Nephron (organoid): Measurements from ENCODE around the gene ZNF423.
A peak's percentile ranks its signal among the peaks of the same experiment; 100 is the strongest.

ENCODE experiments used
- H3K27ac Mint-ChIP-seq, 3 experiments: 2 replicates each; pipeline ENCODE4 v1.8.0; 2020; ENCODE audit warnings: mixed read lengths in 3 of 3, mild to moderate bottlenecking in 2 of 3, moderate library complexity in 1 of 3
- H3K27me3 Mint-ChIP-seq: 2 replicates; pipeline ENCODE4 v1.8.0; 2021; ENCODE audit warnings: low read depth, mild to moderate bottlenecking, moderate library complexity, mixed read lengths
- H3K36me3 Mint-ChIP-seq: 2 replicates; pipeline ENCODE4 v1.8.0; 2020; ENCODE audit warnings: low read depth, mixed read lengths
- H3K4me1 Mint-ChIP-seq: 2 replicates; pipeline ENCODE4 v1.8.0; 2020; ENCODE audit warnings: mixed read lengths
- H3K4me3 Mint-ChIP-seq, 3 experiments: 2 replicates each; pipeline ENCODE4 v1.8.0; 2020; ENCODE audit warnings: mild to moderate bottlenecking in 3 of 3, mixed read lengths in 3 of 3, moderate library complexity in 2 of 3
- H3K9me3 Mint-ChIP-seq: 2 replicates; pipeline ENCODE4 v1.8.0; 2020; ENCODE audit warnings: mixed read lengths
- TF ChIP-seq, protein P1 (sequence below), 3 experiments: fragments of 200-600 bp; sonication (generic); IDR thresholded peaks; one replicate each; pipeline ENCODE4 v1.5.0; 2021; ENCODE audit warnings: antibody characterized with exemption in 3 of 3; ENCODE audit not compliant: unreplicated experiment in 3 of 3

Gene ZNF423

DNA sequence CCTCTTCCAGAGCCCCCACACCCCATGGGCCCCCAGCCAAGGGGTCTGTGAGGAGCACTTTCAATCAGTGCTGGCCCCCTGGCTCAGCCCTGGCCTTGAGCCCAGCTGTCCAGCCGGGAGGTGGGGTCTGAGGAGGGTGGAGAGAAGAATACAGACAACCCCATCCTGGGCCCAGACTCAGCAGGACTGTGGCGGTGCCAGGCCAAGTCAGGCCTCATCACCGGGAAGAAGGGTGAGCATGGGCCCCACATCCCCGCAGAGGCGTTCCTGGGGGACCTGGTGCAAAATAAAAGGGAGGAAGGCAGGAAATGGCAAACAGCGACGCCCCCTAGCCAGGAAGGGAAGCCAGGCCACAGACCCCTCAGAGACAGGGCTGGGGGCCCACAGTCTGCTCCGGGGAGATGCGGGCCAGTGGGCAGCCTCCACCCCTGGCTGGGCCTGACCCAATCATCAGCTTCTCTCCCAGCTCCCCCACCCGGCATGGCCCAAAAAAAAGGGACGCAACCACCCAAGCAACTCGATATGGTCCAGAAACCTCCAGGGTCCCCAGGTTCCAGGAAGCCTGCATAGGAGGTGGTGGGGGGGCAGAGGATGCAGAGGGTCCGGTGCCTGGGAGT lies 20.6 kb downstream of the ZNF423 start:
- H3K9me3 Mint-ChIP-seq = no peaks in the 10 kb centered on the region
- H3K27ac Mint-ChIP-seq = peak overlapping the region; percentile 91 to 100 (median 95)
- no peaks in the 10 kb centered on the region for H3K27me3 Mint-ChIP-seq
- TF ChIP-seq, protein P1, sequence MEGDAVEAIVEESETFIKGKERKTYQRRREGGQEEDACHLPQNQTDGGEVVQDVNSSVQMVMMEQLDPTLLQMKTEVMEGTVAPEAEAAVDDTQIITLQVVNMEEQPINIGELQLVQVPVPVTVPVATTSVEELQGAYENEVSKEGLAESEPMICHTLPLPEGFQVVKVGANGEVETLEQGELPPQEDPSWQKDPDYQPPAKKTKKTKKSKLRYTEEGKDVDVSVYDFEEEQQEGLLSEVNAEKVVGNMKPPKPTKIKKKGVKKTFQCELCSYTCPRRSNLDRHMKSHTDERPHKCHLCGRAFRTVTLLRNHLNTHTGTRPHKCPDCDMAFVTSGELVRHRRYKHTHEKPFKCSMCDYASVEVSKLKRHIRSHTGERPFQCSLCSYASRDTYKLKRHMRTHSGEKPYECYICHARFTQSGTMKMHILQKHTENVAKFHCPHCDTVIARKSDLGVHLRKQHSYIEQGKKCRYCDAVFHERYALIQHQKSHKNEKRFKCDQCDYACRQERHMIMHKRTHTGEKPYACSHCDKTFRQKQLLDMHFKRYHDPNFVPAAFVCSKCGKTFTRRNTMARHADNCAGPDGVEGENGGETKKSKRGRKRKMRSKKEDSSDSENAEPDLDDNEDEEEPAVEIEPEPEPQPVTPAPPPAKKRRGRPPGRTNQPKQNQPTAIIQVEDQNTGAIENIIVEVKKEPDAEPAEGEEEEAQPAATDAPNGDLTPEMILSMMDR (IDR thresholded peaks at IDR 0.05; ENCODE audit: unreplicated experiment in 3 of 3) = no peak
- peak overlapping the region; percentile 76 to 82 (median 77) for H3K4me3 Mint-ChIP-seq
- H3K36me3 Mint-ChIP-seq = peaks cover 7% of the 10 kb centered on the region
- H3K4me1 Mint-ChIP-seq = peaks cover 79% of the 10 kb centered on the region

- Mint-ChIP-seq H3K27ac (peak overlapping the region; percentile 95 to 100 (median 98)), H3K36me3 (peaks cover 12% of the 10 kb centered on the region), H3K27me3 (no peaks in the 10 kb centered on the region), H3K4me1 (peaks cover 78% of the 10 kb centered on the region), H3K9me3 (no peaks in the 10 kb centered on the region), H3K4me3 (peak overlapping the region in 2 of 3 experiments; percentile 56 to 76)
- TF ChIP-seq, protein P1 (IDR thresholded peaks at IDR 0.05; ENCODE audit: unreplicated experiment in 3 of 3) = no peak
Observed at GRCh38 chr16:49834531-49835151, 21.3 kb downstream of the ZNF423 start.

- Mint-ChIP-seq H3K9me3 (no peaks in the 10 kb centered on the region), H3K36me3 (peaks cover 12% of the 10 kb centered on the region), H3K27me3 (no peaks in the 10 kb centered on the region), H3K4me3 (peak overlapping the region; percentile 56 to 72 (median 69)), H3K4me1 (peaks cover 82% of the 10 kb centered on the region), H3K27ac (peak overlapping the region; percentile 95 to 100 (median 98))
- TF ChIP-seq, protein P1 (IDR thresholded peaks at IDR 0.05; ENCODE audit: unreplicated experiment in 3 of 3) = no peak
Observed at GRCh38 chr16:49833796-49834530, 21.9 kb downstream of the ZNF423 start.

- Mint-ChIP-seq H3K4me1 (peaks cover 88% of the 10 kb centered on the region), H3K9me3 (no peaks in the 10 kb centered on the region), H3K36me3 (peaks cover 12% of the 10 kb centered on the region), H3K27ac (peak overlapping the region; percentile 95 to 100 (median 98)), H3K27me3 (no peaks in the 10 kb centered on the region), H3K4me3 (peak overlapping the region in 2 of 3 experiments; percentile 71 to 83)
- TF ChIP-seq, protein P1 (IDR thresholded peaks at IDR 0.05; ENCODE audit: unreplicated experiment in 3 of 3) = no peak
Observed at GRCh38 chr16:49833085-49833484, 22.8 kb downstream of the ZNF423 start.

GRCh38 chr16:49832177-49832576 lies 23.7 kb downstream of the ZNF423 start:
- Mint-ChIP-seq H3K36me3 (peaks cover 12% of the 10 kb centered on the region), H3K9me3 (no peaks in the 10 kb centered on the region), H3K4me1 (peaks cover 88% of the 10 kb centered on the region), H3K4me3 (no peak overlapping the region), H3K27ac (peak overlapping the region; percentile 83 to 100 (median 95)), H3K27me3 (no peaks in the 10 kb centered on the region)
- TF ChIP-seq, protein P1 (IDR thresholded peaks at IDR 0.05; ENCODE audit: unreplicated experiment in 3 of 3) = no peak
